ENCODE data around the gene NFKBIB. TPM values are rescaled to one million over a fixed set of nuclear protein-coding genes. Genes with fewer than 3 reads are reported as not detected.

The NFKBIB gene
- total and polyA plus RNA-seq, 2 of the 13 experiments (the other 11 are each of a cell fraction or from before 2014, with no cell fraction given), result 8.6 to 14.9 TPM

GRCh38 chr19:38893341-38893771 is 6.4 kb upstream of the NFKBIB start:
- Histone ChIP-seq H3K36me3 (replicated peaks in 1 of 2; ENCODE audit: control insufficient read depth in 1 of 2, insufficient read depth in 2 of 2, low read length in 2 of 2) (no peaks in the 10 kb centered on the region; a peak in 2 of 5 replicates), H2AFZ (ENCODE audit: low read length) (no peak overlapping the region), H3K79me2 (ENCODE audit: insufficient read depth, low read length) (no peaks in the 10 kb centered on the region), H3K4me2 (ENCODE audit: low read depth, low read length) (no peak overlapping the region), H3K4me3 (replicated peaks in 1 of 3; ENCODE audit: insufficient read depth in 1 of 3, low read depth in 2 of 3, low read length in 3 of 3) (no peak overlapping the region), H3K27me3 (ENCODE audit: control insufficient read depth in 1 of 2, insufficient read depth in 2 of 2, low read length in 2 of 2) (no peaks in the 10 kb centered on the region), H3K27ac (ENCODE audit: extremely low read length, insufficient read depth, low read length) (no peak overlapping the region), H3K9me3 (ENCODE audit: low read length) (no peaks in the 10 kb centered on the region), H4K20me1 (ENCODE audit: insufficient read depth, low read length) (no peaks in the 10 kb centered on the region), H3K4me1 (ENCODE audit: insufficient read depth, low read length) (peaks cover 9% of the 10 kb centered on the region), H3K9ac (ENCODE audit: insufficient read depth, low read depth, low read length) (no peak overlapping the region)
- TF ChIP-seq CREM (IDR thresholded peaks at IDR 0.05) (no peak), CREM (CRISPR knock-in tag; IDR thresholded peaks at IDR 0.05) (no peak), ZNF17 (CRISPR knock-in tag; IDR thresholded peaks at IDR 0.05) (no peak), ZNF331 (CRISPR knock-in tag; IDR thresholded peaks at IDR 0.05) (no peak), ZBTB4 (CRISPR knock-in tag; IDR thresholded peaks at IDR 0.05; ENCODE audit: borderline replicate concordance) (no peak)
- intact Hi-C loops (cut with micrococcal nuclease; ENCODE audit: unreplicated experiment), result no loop called here
- DNase-seq (ENCODE audit: low spot score) (no peak), ATAC-seq (no peak), FAIRE-seq (no peak)
- in situ Hi-C loops (cut with HindIII; ENCODE audit: extremely low pct_ligation_motif_present, low pct_unique_long_range_greater_than_20kb), result no loop called here
- POLR2A ChIA-PET, result no interaction called here
- no TSS peak for BruUV-seq (replicated peaks)
- WGBS (ENCODE audit: low lambda C conversion rate), result 95% methylated on average over 13 of the region's 14 CpGs
- CTCF ChIA-PET (ENCODE audit: low intra/inter-chr PET ratio, low total read pairs), result no interaction called here

GRCh38 chr19:38894968-38895367 is 4.8 kb upstream of the NFKBIB start:
- BruUV-seq (replicated peaks), result no TSS peak

More at GRCh38 chr19:38894968-38895367, 4.8 kb upstream of the NFKBIB start:
- Histone ChIP-seq H4K20me1 (ENCODE audit: insufficient read depth, low read length) (no peaks in the 10 kb centered on the region), H3K4me3 (replicated peaks in 1 of 3; ENCODE audit: insufficient read depth in 1 of 3, low read depth in 2 of 3, low read length in 3 of 3) (no peak overlapping the region), H3K36me3 (replicated peaks in 1 of 2; ENCODE audit: control insufficient read depth in 1 of 2, insufficient read depth in 2 of 2, low read length in 2 of 2) (no peaks in the 10 kb centered on the region; a peak in 1 of 5 replicates), H3K79me2 (ENCODE audit: insufficient read depth, low read length) (no peaks in the 10 kb centered on the region), H3K4me1 (ENCODE audit: insufficient read depth, low read length) (peaks cover 16% of the 10 kb centered on the region), H3K9me3 (ENCODE audit: low read length) (no peaks in the 10 kb centered on the region), H3K27me3 (ENCODE audit: control insufficient read depth in 1 of 2, insufficient read depth in 2 of 2, low read length in 2 of 2) (no peaks in the 10 kb centered on the region; a peak in 1 of 5 replicates), H2AFZ (ENCODE audit: low read length) (no peak overlapping the region), H3K9ac (ENCODE audit: insufficient read depth, low read depth, low read length) (no peak overlapping the region), H3K27ac (ENCODE audit: extremely low read length, insufficient read depth, low read length) (no peak overlapping the region), H3K4me2 (ENCODE audit: low read depth, low read length) (no peak overlapping the region)
- no peak for FAIRE-seq
- WGBS (ENCODE audit: low lambda C conversion rate), result 86% methylated on average over 9 of the region's 9 CpGs
- ATAC-seq, result no peak
- no peak for DNase-seq (ENCODE audit: low spot score)
- TF ChIP-seq CEBPG (CRISPR knock-in tag; IDR thresholded peaks at IDR 0.05) (no peak), RXRB (CRISPR knock-in tag; IDR thresholded peaks at IDR 0.05; ENCODE audit: borderline replicate concordance) (no peak), ZBTB39 (CRISPR knock-in tag; IDR thresholded peaks at IDR 0.05) (no peak), ZSCAN29 (CRISPR knock-in tag; conservative IDR thresholded peaks at IDR 0.05) (no peak), ZNF713 (CRISPR knock-in tag; IDR thresholded peaks at IDR 0.05) (no peak), HOXA3 (CRISPR knock-in tag; IDR thresholded peaks at IDR 0.05) (no peak), KLF13 (CRISPR knock-in tag; IDR thresholded peaks at IDR 0.05) (no peak), SATB2 (CRISPR knock-in tag; IDR thresholded peaks at IDR 0.05) (no peak), SMAD1 (CRISPR knock-in tag; IDR thresholded peaks at IDR 0.05; ENCODE audit: borderline replicate concordance, low read depth) (no peak), ZNF253 (CRISPR knock-in tag; IDR thresholded peaks at IDR 0.05; ENCODE audit: borderline replicate concordance) (no peak)
- in situ Hi-C loops (cut with HindIII; ENCODE audit: extremely low pct_ligation_motif_present, low pct_unique_long_range_greater_than_20kb), result no loop called here
- ChIA-PET CTCF (ENCODE audit: low intra/inter-chr PET ratio, low total read pairs) (no interaction called here), POLR2A (no interaction called here)
- intact Hi-C loops (cut with micrococcal nuclease; ENCODE audit: unreplicated experiment), result no loop called here
